ENCODE data around the gene TWF2. TPM values are rescaled to one million over a fixed set of nuclear protein-coding genes. Genes with fewer than 3 reads are reported as not detected.
A peak's percentile ranks its signal among the peaks of the same experiment; 100 is the strongest.

Gene TWF2
- polyA plus RNA-seq, 2 of the 4 experiments (the other 2 are of a cell fraction): 36.8 to 53.6 TPM

GRCh38 chr3:52246728-52247408 is 7.9 kb upstream of the TWF2 start (continued):
- TF ChIP-seq CHD4 (IDR thresholded peaks at IDR 0.05; ENCODE audit: borderline replicate concordance): no peak

DNA sequence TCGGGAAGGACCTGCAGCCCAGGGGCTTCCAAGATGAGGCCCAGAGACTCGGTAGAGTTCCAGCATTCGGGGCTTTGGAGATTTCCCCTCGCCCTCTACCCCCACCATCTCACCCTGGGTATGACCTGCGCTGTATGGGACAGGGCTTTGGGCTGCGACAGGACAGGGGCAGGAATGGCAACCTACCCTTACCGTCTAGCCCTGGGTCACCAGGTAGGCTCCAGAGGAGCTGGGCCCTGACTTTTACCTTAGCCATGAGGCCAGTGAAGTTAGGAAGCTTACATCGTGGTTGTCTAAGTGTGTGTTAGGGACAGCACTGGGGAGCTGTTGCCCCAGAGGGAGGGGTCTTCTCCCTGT is 7.3 kb upstream of the TWF2 start:
- POLR2A ChIA-PET: interaction anchor here (1.9 kb wide), 1 partner anchor 32 kb away, joined by 10 read pairs; the partner anchor contains the start of gene WDR82
- ATAC-seq: peak; percentile 25 to 49; a peak in 4 of 6 replicates
- 56% methylated on average over 7 of the region's 8 CpGs for WGBS (ENCODE audit: missing lambda C conversion rate)

DNA sequence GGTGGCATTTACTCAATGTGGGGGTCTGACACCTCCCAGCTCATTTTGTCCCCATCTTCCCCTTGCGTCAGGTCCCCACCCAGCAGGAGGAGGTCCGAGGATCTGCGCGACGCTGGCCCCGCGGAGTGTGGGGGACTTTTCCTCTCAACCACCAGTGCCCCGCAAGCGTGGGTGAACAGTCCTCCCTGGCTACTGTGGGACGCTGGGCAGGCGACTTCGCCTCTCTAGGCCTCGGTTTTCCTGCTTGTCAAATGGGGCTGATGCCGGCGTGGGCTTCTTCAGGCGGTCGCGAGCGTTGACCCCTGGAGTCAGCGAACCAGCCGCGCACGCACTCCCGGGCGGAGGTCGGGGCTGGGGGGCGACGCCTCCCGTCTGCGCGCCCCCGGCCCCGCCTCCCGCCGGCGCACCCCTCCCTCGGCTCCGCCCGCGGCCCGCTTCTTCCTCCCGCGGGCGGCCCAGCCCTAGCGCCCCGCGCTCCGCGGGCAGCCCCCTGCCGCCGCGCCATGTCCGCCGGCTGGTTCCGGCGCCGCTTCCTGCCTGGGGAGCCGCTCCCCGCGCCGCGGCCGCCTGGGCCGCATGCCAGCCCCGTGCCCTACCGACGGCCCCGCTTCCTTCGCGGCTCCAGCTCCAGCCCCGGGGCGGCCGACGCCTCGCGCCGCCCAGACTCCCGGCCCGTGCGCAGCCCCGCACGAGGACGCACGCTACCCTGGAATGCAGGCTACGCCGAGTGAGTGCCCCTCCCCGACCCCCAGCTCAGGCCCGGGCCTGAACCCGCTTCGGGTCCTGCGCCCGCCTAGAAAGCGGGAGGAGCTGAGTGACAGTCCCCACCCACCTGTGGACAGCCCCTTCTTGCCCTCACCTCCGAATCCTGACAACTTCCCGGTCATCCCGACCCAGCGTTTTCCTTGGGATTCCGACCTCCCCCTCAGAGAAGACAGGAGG is 6.6 kb upstream of the TWF2 start, which contains the start of gene PPM1M:
TSS of gene PPM1M (plus strand) at position 438 of the 942 bp plus-strand sequence. CDS start at position 504, 66 bp downstream.
- Histone ChIP-seq H3K4me3 (peak within 1 kb of the TSS; percentile 71), H3K9me3 (no peaks in the 10 kb centered on the region), H3K4me1 (peaks cover 8% of the 10 kb centered on the region), H3K27ac (peak within 1 kb of the TSS; percentile 83 to 93), H3K4me2 (peak within 1 kb of the TSS; percentile 97)
- ChIA-PET POLR2A (interaction anchor here (1.9 kb wide), 1 partner anchor 33 kb away, joined by 10 read pairs; the partner anchor contains the start of gene WDR82), CTCF (interaction anchor here (1.1 to 4.5 kb wide), 4 partner anchors 14 to 35 kb away, joined by 3 to 26 read pairs (median 6); no protein-coding TSS in a partner anchor)
- WGBS (ENCODE audit: missing lambda C conversion rate): 21% methylated on average over 14 of the region's 98 CpGs
- DNase-seq (ENCODE audit: low read depth in 1 of 2, low spot score in 1 of 2) (peak; percentile 35 to 46), ATAC-seq (peak; percentile 57 to 75), FAIRE-seq (no peak)
- no peak for TF ChIP-seq HMGXB4 (CRISPR knock-in tag; IDR thresholded peaks at IDR 0.05; ENCODE audit: borderline replicate concordance)
- no peak for TF ChIP-seq TFCP2L1 (CRISPR knock-in tag; IDR thresholded peaks at IDR 0.05)
- TF ChIP-seq ZSCAN20 (CRISPR knock-in tag; IDR thresholded peaks at IDR 0.05): no peak
- TF ChIP-seq REST (IDR thresholded peaks at IDR 0.05): no peak
- TF ChIP-seq EP300 (IDR thresholded peaks at IDR 0.05): no peak
- TF ChIP-seq POLR2A (IDR thresholded peaks at IDR 0.05; ENCODE audit: low read length): peak; percentile 19
- no peak for TF ChIP-seq HEYL (CRISPR knock-in tag; IDR thresholded peaks at IDR 0.05)
- no peak for TF ChIP-seq GATA3 (IDR thresholded peaks at IDR 0.05; ENCODE audit: borderline replicate concordance)
- no peak for TF ChIP-seq CEBPB (IDR thresholded peaks at IDR 0.05)
- TF ChIP-seq RARB (CRISPR knock-in tag; IDR thresholded peaks at IDR 0.05): no peak
- peak; percentile 71 for TF ChIP-seq MAX (IDR thresholded peaks at IDR 0.05)
- no peak for TF ChIP-seq RFX5 (IDR thresholded peaks at IDR 0.05)
- no peak for TF ChIP-seq BHLHE40 (IDR thresholded peaks at IDR 0.05; ENCODE audit: low read depth, low read length)
- TF ChIP-seq E2F6 (IDR thresholded peaks at IDR 0.05; ENCODE audit: borderline replicate concordance, low read depth): peak; percentile 39; the same call in 1 of the 2 replicates
- no peak for TF ChIP-seq KDM5A (IDR thresholded peaks at IDR 0.05)
- no peak for TF ChIP-seq HOXB5 (CRISPR knock-in tag; IDR thresholded peaks at IDR 0.05)
- no peak for TF ChIP-seq TP53 (CRISPR knock-in tag; IDR thresholded peaks at IDR 0.05)
- no peak for TF ChIP-seq SMC3 (IDR thresholded peaks at IDR 0.05)
- TF ChIP-seq SREBF2 (IDR thresholded peaks at IDR 0.05): no peak
- TF ChIP-seq MAZ (IDR thresholded peaks at IDR 0.05; ENCODE audit: borderline replicate concordance, low read depth, low read length): no peak
- TF ChIP-seq RNF2 (IDR thresholded peaks at IDR 0.05; ENCODE audit: borderline replicate concordance, low read depth): no peak
- no peak for TF ChIP-seq RAD21 (conservative IDR thresholded peaks at IDR 0.05 in 1 of 2, IDR thresholded peaks at IDR 0.05 in 1 of 2)
- no peak for TF ChIP-seq ATOH8 (CRISPR knock-in tag; IDR thresholded peaks at IDR 0.05; ENCODE audit: low read depth)
- no peak for TF ChIP-seq HOXA7 (CRISPR knock-in tag; IDR thresholded peaks at IDR 0.05)

More for the DNA sequence above, 7.3 kb upstream of the TWF2 start:
- no peaks in the 10 kb centered on the region for H3K9me3 ChIP-seq
- FAIRE-seq (no peak), DNase-seq (ENCODE audit: low read depth in 1 of 2, low spot score in 1 of 2) (no peak)
- no peak for TF ChIP-seq NPAS2 (CRISPR knock-in tag; IDR thresholded peaks at IDR 0.05; ENCODE audit: borderline replicate concordance)
- TF ChIP-seq JUN (IDR thresholded peaks at IDR 0.05): no peak
- peak overlapping the region; percentile 97 for H3K4me2 ChIP-seq
- peak overlapping the region; percentile 71 for H3K4me3 ChIP-seq
- H3K27ac ChIP-seq: peak overlapping the region; percentile 83 to 93
- CTCF ChIA-PET: interaction anchor here (1.1 to 4.5 kb wide), 4 partner anchors 14 to 34 kb away, joined by 3 to 26 read pairs (median 6); no protein-coding TSS in a partner anchor
- peaks cover 5% of the 10 kb centered on the region; the same call in 2 of the 3 replicates for H3K4me1 ChIP-seq

All from A549 (cell line).